SIG-M5 treated with dmso at 0.1 percent for 504 hours (cell line): ENCODE results near the gene GNG4.
"Not testable (repeated sequence)": the region's sequence is repeated elsewhere in the genome, so short reads cannot be mapped to it uniquely, and the experiment has no call there.

Experiments used
- DNase-seq: peaks from one replicate; lab custom pipeline; 2025; ENCODE audit not compliant: unreplicated experiment; lab: John Stamatoyannopoulos, UW

The GNG4 gene

DNA sequence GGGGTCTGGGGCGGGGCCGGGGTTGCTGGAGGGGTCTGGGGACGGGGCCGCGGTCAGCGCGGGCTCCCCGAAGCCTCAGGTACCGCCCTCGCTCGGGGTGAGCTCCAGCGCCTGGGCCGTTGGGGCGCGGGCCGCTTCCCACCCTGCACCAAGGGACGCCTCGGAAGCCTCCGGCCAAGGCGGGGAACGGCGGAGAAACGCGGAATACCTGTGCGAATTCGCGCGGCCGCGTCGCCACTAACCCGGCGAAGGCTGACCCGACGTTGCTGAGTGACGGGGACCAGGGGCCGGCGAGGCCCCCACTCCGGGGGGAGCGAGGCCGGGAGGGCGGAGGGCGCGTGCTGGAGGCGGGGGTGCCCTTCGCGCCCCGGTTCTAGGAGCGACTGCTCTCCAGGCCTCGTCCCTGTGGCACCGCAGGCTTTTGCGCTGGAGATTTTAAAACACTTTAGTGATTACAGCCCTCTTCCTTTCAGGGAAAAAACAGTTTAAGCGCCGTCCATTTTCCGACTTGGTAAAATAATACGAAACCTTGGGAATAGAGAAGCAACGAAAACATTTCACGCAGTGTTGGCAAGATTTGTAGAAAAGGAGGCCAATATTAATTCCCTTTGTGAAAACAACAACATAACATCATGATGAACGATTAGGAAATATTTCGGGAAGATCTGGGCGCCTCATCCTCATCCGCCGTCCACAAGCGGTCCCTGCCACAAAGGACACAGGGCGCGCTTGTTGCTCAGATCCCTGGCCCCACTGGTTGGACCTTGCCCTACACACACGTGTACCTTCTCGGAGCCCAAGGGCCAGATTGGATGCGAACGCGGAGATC lies 971 bp upstream of the GNG4 start:
- DNase-seq: no peak

DNA sequence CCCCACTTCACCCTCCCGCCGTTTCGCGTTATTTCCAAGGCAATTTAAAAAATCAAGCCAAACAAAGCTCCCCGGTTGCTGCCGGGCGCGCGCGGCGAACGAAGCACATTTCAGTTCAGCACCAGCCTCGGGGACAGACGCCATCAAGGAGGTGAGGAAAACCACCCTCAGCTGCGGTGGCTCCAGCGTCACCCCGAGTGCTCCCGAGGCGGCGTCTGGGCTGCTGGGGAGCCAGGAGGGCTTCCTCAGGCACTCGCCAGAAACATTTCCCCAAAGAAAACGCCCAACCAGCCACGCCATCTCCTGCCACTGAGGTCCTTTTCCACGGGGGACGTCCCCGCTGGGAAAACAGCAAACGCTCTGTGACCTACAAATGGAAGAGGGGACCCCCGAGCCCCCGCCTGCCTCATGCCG lies 623 bp downstream of the GNG4 start:
- peak; percentile 74 for DNase-seq

DNA sequence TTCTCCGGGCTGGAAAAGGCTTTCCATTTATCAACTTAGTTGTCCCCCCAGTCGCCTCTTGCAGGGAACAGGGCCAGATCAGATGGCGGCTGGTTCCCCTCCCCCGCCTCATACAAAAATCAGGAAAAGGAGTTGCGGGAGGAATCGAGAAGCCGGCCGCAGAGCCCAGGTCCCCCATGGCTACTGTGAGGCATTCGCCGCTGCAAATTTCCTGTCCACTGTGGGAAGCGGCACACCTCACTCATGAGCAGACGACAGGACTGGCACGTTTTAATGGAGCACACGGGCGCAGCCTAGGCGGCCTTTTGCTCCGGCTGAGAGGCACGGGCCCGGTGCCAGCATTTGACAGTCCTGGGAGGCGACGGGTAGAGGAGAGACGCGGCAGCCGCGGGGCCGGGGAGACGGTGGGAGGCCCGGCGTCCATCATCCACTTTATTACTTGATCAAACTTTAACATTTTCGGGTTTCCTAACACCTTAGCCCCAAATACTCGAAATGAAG lies 1.1 kb downstream of the GNG4 start:
- no peak for DNase-seq

DNA sequence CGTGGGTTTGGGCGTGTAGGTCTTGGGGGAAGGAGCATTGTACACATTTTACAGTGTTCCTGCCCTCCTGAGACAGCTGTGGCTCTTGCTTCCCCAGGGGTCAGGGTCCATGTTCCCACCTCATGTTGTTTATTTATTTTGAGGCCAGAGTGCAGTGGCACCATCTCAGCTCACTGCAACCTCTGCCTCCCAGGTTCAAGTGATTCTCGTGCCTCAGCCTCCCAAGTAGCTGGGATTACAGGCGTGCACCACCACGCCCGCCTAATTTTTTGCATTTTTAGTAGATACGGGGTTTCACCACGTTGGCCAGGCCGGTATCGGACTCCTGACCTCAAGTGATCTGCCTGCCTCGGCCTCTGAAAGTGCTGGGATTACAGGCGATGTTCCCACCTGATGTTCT lies 2.0 kb downstream of the GNG4 start:
- not testable (repeated sequence) for DNase-seq

DNA sequence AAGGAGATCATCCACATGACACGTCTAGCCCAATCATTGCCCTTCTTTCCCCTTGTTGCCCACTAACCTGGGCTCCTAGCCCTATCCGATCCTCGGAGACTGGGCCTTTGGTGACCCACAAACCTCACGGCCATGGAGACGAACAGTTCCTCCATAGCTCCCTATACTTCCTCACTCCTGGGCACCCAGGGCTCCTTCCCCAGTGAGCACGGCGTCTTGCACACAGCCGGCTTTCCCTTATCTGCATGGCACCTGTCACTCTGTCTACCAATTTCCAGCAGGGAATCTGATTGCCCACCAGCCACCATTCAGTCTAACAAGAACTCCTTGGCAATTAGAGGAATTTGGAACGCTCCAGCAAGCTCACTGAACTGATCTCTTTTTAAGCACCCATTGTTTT lies 3.1 kb downstream of the GNG4 start:
- DNase-seq: no peak

DNA sequence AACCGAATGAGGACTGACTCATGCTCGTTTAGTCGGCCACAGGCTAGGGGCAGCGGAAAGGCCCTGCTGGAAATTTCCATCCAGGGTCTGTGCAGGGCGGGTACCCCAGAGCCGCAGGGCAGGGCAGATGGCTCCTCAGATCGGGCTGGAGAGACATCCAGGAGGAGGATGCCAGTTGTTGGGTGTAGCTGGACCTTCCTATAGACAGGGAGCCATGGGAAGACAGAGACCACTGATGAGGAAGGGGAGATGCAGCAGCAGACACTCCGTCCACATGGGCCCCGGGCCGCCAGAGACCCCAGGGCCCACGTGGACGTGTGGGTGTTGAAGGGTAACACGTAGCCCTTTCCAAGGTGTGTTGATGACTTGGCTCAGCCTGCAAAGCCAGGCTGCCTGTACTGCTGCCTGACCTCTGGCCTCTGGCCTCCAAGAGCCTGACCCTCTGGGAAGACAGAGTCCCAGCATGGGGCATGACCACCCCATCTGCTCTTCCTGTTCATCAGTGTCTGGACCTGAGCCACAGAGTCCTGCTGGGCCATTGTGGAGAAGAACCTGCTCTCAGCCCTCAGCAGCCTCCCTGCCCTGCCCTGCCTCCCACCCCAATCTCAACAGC lies 4.8 kb downstream of the GNG4 start:
- DNase-seq: no peak

DNA sequence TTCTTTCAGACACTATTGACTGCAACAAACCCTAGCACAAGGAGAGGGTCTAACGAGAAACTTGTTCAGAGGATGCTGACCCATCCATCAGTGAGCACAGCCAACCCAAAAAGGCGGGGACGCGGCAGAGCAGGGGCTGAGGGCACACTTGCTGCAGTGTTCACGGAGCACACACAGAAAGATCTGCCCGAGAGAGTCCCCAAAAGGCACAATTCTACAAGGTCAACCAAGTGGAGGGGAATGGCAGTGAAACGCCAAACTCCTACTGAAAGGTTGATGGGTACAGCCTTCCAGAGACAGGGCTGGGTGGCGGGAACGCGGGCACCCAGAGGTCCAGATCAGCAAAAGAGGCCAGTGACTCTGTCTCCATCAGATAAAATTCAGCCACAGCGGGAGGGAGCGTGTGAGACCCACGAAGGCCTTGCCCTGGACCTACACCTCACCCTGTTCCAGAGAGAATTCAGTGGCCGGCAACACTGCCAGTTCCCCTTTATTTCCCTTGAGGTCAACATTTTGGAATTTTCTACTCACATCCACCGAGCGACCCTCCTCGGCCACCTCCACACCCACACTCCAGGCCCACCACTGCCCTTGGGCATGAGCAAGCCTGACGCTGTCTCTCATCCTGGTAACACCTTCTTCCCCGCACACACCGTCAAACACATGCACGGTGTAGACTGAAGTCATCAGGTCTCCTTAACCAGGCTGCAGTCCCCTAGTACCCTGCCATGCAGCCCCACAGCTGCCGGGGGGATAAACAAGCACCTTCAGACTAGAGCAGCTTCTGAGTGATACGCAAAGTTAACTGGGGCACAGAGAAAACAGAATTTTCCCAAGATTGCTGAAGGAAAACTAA lies 5.5 kb downstream of the GNG4 start:
- DNase-seq: no peak

DNA sequence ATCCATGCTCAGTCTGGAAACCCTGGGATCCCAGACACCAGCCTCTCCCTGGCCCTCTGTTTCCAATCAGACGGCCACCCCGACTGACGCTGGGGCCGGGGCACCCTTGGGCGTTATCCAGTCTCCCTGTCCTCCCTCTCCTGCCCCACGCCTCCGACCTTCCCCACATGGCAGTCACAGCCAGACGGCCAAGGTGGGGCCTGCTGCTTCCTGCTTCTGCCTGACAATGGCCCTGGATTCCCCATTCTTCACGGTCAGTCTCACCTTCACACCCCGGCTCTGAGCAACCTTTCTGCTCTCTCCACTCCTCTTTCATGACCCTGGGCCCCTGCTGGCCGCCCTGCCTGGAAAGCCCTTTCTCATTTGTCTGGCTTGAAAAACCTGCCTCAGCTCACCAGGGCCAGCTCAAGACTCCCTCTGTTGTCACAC lies 6.6 kb downstream of the GNG4 start:
- no peak for DNase-seq

DNA sequence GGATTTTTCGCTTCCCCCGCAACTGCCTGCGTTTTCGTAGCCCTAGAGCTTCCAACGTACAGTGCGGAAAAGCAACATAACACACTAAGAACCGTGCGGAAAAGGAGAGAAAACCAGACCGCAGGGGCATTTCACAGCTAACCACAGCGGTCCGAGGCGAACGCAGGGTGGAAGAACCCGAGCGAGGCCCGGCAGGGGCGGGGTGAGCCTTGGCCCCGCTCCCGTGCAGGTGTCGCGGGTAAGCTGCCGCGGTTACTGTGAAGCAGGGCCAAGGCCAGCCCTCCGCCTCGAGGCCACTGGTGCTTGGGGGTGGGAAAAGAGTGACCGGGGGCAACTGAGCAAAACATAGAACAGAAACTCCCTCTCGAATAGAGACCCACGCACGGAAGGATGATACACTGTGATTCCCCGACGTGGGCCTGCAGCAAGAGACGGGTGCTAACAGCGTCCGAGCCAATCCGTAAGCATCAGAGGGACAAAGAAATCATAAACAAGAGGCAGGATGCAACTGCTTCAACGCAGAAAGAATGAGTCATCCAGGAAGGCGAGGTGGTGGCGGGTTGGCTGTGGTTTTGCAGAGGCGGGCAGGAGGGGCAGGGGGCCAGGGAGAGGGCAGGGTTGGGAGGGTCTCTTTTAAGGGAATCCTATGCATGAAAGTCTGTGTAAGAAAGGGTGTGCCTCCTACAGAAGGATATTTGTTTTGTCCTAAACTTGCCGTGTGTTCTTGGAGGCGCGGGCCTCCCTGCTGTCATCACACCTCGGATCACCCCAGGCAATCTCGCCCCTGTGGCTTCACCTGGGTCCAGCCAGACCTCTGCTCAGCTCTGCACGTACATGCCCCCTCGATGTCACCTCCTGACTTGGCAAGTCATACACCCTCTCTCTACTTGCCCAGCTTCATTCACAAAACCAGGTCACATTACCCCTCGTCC lies 7.3 kb downstream of the GNG4 start:
- DNase-seq: peak; percentile 67

DNA sequence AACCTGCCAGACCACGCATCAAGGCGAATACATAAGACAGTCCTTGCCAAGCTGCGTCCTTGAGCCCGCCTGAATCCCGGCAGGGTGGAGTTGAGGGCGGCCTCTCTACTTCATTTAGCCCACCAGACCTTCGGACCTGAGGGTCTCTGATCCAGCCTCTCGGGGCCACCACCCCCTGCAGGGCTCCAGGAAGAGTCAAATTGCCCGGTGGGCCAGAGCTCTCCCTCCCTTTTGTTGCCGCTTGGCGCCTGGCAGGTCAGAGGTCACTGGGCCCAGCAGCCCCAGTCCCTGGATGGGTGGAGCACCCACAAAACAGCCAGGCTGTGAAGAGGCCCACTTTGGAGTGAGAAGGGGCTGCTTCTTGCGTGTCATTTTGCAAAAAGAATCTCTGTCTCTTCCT lies 9.0 kb downstream of the GNG4 start:
- DNase-seq: no peak

DNA sequence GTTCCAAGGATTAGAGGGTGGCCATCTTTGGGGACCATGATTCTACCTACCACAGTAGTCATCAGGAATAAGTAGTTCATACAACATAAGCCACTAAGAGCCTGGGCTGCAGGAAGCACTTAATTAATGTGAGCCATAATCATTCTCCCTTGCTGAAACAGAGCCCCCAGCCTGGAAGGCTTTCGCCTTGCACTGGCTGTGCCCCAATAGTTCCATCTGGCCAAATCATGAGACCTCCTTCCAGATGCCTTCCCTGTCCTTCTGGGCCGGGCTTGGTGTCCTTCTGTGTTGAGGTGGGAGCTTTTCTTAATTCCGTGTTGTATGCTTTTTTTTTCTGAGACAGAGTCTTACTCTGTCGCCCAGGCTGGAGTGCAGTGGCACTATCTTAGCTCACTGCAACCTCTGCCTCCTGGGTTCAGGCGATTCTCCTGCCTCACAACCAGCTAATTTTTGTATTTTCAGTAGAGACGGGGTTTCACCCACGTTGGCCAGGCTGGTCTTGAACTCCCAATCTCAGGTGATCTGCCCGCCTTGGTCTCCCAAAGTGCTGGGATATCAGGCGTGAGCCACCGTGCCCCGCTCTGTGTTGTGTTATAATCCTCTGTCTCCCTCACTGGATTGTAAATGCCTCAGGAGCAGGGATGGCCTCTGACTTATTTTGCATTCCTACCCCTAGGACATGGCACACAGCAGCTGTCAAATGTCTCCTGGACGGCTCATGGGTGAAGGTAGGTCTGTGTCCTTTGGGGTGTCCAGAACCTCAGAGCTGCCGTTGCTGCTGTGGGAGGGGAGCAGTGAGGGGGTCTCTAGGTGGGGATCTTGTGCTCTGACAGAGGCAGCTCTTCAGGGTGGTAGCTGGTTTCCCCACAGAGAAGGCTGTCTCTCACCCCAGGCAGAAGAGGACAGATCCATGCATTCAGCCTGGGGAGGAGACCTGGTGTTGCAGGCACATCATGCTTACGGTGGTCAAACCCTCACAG lies 10.1 kb downstream of the GNG4 start:
- no peak for DNase-seq

DNA sequence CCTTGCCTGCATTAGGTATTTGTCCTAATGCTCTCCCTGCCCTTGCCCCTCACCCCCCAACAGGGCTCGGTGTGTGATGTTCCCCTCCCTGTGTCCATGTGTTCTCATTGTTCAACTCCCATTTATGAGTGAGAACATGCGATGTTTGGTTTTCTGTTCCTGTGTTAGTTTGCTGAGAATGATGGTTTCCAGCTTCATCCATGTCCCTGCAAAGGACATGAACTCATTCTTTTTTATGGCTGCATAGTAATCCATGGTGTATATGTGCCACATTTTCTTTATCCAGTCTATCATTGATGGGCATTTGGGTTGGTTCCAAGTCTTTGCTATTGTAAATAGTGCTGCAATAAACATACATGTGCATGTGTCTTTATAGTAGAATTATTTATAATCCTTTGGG lies 11.0 kb downstream of the GNG4 start:
- DNase-seq: not testable (repeated sequence)

DNA sequence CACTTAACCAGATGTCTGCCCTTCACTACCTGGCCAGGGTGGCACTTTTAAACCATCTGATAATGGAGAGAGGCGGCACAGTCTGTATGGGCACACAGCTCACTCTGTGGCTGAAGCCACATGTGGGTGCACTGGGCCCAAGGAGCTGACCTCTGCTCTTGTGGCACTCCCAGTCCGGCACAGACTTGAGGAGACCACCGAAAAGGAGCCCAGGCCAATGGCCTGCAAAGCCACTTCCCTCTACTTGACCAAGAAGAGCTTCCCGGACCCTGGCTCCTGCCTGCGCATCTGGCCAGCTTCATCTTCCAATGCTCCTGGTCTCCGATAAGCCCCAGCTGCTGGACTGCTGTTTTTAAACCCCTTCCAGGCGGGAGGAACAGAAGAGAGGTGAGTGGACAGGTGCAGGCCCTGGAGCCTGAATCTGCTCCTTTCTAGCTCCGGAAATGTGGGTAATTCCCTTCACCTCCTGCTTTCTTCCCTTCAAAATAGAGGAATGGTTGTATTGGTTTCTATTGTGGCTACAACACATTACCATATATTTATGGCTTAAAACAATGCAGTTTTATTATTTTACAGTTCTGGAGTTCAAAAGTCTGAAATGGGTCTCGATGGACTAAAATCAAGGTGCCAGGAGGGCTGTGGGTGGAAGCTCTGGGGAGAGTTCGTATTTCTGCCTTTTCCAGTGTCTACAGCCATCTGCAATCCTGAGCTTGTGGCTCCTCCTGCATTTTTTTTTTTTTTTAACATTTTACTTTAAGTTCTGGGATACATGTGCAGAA lies 11.6 kb downstream of the GNG4 start:
- DNase-seq: no peak

DNA sequence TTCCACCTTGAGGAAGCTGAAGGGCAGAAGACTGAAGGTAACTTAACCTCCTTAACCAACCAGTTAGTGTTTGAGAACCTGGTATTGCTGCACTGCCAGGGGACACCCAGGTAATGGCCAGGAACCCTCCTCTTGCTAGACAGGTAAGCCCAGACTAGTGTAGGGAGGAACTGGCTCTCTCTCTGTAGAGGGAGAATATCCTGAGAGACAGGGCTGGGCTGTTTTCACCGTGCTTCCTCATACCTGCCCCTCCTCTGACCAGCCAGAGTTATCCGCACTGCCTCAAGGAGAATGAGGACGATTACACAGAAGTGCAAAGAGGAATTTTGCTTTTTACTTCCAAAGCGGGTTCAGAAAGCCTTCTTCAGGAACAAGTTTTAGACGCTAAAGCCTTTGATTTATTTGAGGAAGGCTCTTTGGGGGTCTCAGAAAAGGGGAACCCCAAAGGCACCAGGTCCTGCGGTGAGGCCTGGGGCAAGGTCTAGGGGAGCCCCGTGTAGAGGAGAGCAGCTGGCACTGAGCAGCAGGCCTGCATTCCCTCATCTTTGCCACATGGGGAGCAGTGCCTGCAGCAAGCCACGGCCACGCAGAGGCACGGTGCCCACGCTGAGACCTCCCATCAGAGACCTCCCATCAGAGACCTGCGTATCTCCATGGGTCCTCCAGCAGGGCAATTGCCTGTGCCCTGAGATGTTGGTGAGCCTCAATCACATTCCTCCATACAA lies 13.5 kb downstream of the GNG4 start:
- DNase-seq: no peak

DNA sequence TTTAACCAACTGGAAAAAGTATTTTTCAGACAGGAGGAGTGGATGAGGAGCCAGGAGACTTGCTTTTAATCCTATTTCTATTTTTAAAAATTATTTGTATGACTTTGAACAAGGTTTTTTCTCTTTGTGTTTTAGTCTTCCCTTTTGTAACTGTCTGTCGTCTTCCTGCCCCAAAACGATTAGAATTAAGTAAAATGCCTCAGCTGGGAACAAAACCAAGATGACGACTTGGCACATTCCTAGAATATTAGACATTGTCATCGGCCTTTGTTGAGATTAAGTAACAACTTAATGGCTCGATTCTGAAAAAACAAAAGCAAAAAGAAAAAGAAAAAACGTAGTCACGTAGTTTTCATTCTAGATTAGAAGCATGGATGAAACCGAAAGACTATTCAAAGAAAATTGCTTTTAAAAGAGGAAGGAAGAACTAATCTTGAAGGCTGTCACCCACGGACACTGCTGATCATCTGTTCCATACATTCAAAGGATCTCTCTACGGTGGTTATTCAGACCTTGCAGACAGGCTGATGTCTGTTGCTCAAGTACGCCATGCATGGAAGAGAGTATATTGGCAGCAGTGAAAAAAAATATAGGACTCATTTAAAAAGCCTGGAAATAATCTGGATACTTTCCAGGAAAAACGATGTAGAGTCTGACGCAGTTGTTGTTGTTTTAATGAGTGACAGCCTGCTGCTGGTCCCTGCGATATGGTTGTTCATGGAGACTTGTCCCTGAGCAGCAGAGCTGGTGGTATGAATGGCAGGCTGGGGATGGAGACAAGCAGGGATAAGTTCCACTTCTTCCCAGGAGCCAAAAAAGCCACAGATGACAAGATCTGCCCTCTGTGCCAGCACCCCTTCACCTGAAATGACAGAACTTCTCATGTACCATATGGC lies 16.8 kb downstream of the GNG4 start:
- DNase-seq: peak; percentile 89

DNA sequence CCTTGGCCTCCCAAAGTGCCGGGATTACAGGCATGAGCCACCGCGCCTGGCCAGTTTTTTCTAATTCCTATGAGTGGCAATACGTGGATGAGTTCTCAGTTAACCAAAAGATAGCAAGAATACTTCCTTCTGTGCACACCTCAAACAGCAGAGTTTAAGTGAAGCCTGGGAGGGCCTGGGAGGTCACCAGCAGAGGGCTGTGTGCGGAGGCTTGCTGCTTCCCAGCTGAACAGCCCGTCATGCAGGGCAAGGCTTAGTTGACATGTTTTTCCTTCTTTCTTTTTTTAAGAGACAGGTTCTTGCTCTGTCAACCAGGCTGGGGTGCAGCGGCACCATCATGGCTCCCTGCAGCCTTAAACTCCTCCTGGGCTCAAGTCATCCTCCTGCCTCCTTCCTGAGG lies 17.8 kb downstream of the GNG4 start:
- DNase-seq: no peak
